Heart left ventricle (tissue), 13 donors: ENCODE measurements around the gene TMEM238.

Source experiments
- CTCF ChIP-seq, 12 donors: fragments of 200-600 bp; sonication (generic) in 4 of 12; IDR thresholded peaks; one replicate each; pipeline versions ENCODE4 v1.5.0 to v1.8.0; 2018 to 2022; ENCODE audit warnings: antibody characterized with exemption in 12 of 12, mild to moderate bottlenecking in 5 of 12
- POLR2A ChIP-seq, 2 donors: fragments of 450-650 bp; IDR thresholded peaks; one replicate each; pipeline ENCODE4 v1.6.1; 2017; ENCODE audit warnings: antibody characterized with exemption in 2 of 2, mild to moderate bottlenecking in 2 of 2, moderate library complexity in 2 of 2
- donor health status: ischemic (EF 13 %, LVEDD 7.1; RV severe dilation, severe dysfunction).
- donor health status: DM: no; HTN: yes; CAD: no.
- donor health status: DM: no; HTN: no; CAD: no.
- donor health status: ischemic (EF 25% LVEDD 6.9; RV normal size, moderate dysfunction).
- donor health status: ischemic (EF 25% LVEDD 5.7; RV mildly dilated, moderate dysfunction).
- donor health status: ischemic (EF 35%, LVEDD 5.7; RV mildly dilated, moderate dysfunction).
- donor health status: nonischemic (EF 11% LVEDD 7.7; RV severe dilation, severe dysfunction).
- donor health status: DM: yes; HTN: yes; CAD: no.
- donor health status: PGD.
- donor health status: ischemic (EF 29% LVEDD 5.4; RV normal size, mild dysfunction).
- donor health status: nonischemic (EF 23%, LVEDD 6.1; RV moderate dilation, normal function).

GRCh38 chr19:55376241-55376933 lies 7.7 kb downstream of the TMEM238 start, which contains the start of gene TMEM190:
- TF ChIP-seq CTCF (IDR thresholded peaks at IDR 0.05) (no peak), POLR2A (IDR thresholded peaks at IDR 0.05) (no peak)
